Epithelial cell of alveolus of lung (primary cell): ENCODE results near the gene HSDL2. TPM values are rescaled to one million over a fixed set of nuclear protein-coding genes. Genes with fewer than 3 reads are reported as not detected.

Experiments
- total RNA-seq: library from RNA; depleted of rRNA; stranded (reverse); fragments of >200 nt; gene quantifications from 2 replicates; pipeline ENCODE4 v1.2.1, GENCODE V29; 2015

HSDL2 gene
- 20.0 and 28.5 TPM in 2 replicates for total RNA-seq

DNA sequence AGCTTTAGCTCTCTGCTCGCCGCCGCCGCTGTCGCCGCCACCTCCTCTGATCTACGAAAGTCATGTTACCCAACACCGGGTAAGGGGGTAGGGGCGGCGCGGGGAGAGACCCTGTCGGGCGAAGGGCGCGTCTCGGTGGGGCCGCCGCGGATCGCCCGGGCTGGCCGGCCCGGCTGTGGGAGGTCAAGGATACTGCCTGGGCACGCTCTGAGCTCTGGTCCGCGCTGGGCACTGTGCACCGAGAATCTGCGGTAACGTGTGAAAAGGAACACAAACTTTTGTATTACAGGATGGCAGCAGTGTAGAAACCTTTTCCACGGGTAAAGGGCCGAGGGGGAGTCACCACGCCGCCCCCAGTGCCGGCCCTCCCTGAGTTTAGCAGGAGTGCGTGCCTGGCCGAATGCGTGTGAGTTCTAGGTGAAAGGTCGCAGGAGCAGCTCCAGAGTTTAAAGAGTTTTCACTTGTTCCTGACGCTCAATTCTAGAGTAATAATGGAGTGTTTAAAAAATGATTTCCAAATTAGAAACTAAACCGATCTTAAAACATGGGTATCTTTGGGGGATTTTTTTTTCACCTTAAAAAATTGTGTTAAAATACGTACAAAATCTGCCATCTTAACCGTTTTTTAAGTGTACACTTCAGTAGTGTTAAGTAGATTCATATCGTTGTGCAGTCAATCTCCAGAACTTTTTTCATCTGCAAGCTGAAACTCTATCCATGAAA is at the start of gene HSDL2:
HSDL2 (plus strand) TSS at position 7 of the 723 bp plus-strand sequence; CDS start at position 63, 56 bp downstream.

DNA sequence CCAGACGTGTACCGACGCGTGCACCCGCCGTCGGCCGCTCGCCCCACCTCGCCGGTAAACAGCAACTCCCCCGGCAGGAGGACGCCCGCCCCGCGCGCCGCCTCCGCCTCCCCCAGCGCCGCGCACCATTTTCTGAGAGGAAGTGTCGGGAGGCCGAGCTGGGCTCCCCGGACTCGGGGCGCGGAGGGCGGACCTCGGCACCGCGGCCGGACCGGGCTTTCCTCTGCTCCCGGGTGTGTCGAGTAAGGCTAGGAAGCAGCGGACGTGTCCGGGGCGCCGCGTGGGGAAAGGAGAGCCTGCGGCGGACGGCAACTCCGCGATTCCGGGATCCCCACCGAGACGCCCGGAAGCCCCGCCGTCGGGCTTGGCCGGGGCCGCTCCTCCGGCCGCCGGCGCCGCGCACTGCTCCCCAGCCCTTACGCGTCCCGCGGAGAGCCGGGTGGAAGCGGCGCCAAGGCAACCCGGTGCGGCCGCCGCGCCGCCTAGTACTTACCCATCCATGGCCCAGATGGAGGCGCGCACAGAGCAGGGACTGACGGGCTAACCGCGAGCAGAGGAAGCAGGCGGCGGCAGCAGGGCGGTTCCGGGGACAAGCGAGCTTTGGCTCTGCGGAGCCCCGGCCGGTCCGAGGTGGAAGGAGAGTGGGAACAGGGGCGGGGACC is 46.8 kb upstream of the HSDL2 start, which contains the start of gene PTBP3:
PTBP3 (minus strand) TSS at position 643 of the 662 bp plus-strand sequence. CDS start 35,754 bp downstream, outside the sequence.

DNA sequence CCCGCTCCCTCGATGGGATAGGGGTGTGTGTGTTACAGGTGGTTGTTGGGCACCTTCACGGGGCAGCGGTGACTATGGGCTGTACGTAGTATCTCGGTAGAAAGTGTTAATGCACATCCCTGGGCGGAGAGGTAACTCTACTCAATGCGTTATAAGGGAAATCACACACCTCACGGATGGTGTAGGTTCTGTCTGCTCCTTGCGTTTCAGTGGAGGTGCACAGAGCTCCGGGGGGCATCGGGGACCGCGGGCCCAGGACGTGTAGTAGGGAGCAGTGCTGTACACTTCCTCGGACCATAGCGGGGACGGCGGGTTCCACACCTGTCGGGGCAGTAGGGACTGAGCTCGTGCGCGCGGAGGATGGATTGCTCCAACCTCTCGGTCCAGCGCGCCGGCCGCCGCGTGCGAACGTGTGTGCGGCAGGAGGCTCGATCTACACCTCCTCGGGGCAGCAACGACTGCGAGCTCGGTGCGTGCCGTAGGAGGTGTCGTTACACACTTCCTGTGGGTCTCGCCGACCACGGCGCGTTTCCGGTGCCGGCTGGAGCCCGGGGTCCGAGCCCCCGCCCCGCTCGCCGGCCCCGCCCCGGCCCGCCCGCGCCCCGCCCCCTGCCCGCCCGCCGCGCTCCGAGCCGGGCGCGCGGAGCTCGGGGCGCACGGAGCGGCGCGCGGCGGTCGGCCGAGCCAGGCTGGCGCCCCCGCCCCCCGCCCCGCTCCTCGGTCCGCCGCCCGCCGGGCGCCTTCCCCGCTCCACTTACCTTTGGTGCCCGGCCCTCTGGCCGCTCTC is 106.5 kb downstream of the HSDL2 start, which contains the start of gene KIAA1958:
KIAA1958 (plus strand) TSS at position 607 of the 787 bp plus-strand sequence. CDS start 87,254 bp downstream, outside the sequence.

Other genes starting within 250 kb of the HSDL2 start
- gene SUSD1, start 204.8 kb upstream of the HSDL2 start, total RNA-seq = 15.0 and 18.2 TPM in 2 replicates
- gene PTBP3, start 46.5 kb upstream of the HSDL2 start, total RNA-seq = 18.9 and 25.3 TPM in 2 replicates
- gene KIAA1958, start 106.7 kb downstream of the HSDL2 start, total RNA-seq = 1.2 and 3.0 TPM in 2 replicates